ENCODE measurements around the gene GJA4. TPM values are rescaled to one million over a fixed set of nuclear protein-coding genes. Genes with fewer than 3 reads are reported as not detected.

GJA4 gene
- total and polyA plus RNA-seq, 2 of the 13 experiments (the other 11 are each of a cell fraction or from before 2014, with no cell fraction given) = not detected

- no peak for TF ChIP-seq KIAA2018 (CRISPR knock-in tag; IDR thresholded peaks at IDR 0.05; ENCODE audit: borderline replicate concordance)
- TF ChIP-seq ZNF142 (CRISPR knock-in tag; IDR thresholded peaks at IDR 0.05) = no peak
- no peak for TF ChIP-seq ZNF720 (CRISPR knock-in tag; IDR thresholded peaks at IDR 0.05)
- TF ChIP-seq BCL6 (CRISPR knock-in tag; IDR thresholded peaks at IDR 0.05) = peak; percentile 85
- no peak for TF ChIP-seq ZNF678 (CRISPR knock-in tag; IDR thresholded peaks at IDR 0.05)
- TF ChIP-seq U2AF1 (optimal IDR thresholded peaks at IDR 0.05; ENCODE audit: low read depth, low read length) = no peak
- no peak for TF ChIP-seq PBX2 (CRISPR knock-in tag; IDR thresholded peaks at IDR 0.05)
- TF ChIP-seq MEIS1 (CRISPR knock-in tag; IDR thresholded peaks at IDR 0.05; ENCODE audit: borderline replicate concordance) = no peak
Observed at GRCh38 chr1:34825455-34826091, 32.8 kb downstream of the GJA4 start (continued).

Data from HepG2 (cell line).